ENCODE results near the gene TMEM184B. TPM values are rescaled to one million over a fixed set of nuclear protein-coding genes. Genes with fewer than 3 reads are reported as not detected.
A peak's percentile ranks its signal among the peaks of the same experiment; 100 is the strongest.

The TMEM184B gene
- total and polyA plus RNA-seq, 8 donors: 11.6 to 30.5 (median 18.6) TPM

- intact Hi-C loops (cut with DNase I): no loop called here
- H3K27me3 ChIP-seq: no peaks in the 10 kb centered on the region
- no peak for FAIRE-seq
- WGBS, 2 donors: 71 to 72% methylated on average over 23 of the region's 23 CpGs
- no peak for ATAC-seq
- peak overlapping the region; percentile 86 to 94 (median 90) for H3K27ac ChIP-seq
- TF ChIP-seq, protein P1, sequence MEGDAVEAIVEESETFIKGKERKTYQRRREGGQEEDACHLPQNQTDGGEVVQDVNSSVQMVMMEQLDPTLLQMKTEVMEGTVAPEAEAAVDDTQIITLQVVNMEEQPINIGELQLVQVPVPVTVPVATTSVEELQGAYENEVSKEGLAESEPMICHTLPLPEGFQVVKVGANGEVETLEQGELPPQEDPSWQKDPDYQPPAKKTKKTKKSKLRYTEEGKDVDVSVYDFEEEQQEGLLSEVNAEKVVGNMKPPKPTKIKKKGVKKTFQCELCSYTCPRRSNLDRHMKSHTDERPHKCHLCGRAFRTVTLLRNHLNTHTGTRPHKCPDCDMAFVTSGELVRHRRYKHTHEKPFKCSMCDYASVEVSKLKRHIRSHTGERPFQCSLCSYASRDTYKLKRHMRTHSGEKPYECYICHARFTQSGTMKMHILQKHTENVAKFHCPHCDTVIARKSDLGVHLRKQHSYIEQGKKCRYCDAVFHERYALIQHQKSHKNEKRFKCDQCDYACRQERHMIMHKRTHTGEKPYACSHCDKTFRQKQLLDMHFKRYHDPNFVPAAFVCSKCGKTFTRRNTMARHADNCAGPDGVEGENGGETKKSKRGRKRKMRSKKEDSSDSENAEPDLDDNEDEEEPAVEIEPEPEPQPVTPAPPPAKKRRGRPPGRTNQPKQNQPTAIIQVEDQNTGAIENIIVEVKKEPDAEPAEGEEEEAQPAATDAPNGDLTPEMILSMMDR (IDR thresholded peaks at IDR 0.05): no peak
- H3K9me3 ChIP-seq: no peaks in the 10 kb centered on the region
- no peaks in the 10 kb centered on the region for H3K36me3 ChIP-seq
- peak overlapping the region in 2 of 4 donors; percentile 76 to 88 for H3K4me3 ChIP-seq
- H3K4me1 ChIP-seq: peaks cover 0 to 14% (median 12%) of the 10 kb centered on the region in 3 donors
- no peak for DNase-seq
These were observed 41.5 kb upstream of the TMEM184B start for GRCh38 chr22:38314051-38314932.

DNA sequence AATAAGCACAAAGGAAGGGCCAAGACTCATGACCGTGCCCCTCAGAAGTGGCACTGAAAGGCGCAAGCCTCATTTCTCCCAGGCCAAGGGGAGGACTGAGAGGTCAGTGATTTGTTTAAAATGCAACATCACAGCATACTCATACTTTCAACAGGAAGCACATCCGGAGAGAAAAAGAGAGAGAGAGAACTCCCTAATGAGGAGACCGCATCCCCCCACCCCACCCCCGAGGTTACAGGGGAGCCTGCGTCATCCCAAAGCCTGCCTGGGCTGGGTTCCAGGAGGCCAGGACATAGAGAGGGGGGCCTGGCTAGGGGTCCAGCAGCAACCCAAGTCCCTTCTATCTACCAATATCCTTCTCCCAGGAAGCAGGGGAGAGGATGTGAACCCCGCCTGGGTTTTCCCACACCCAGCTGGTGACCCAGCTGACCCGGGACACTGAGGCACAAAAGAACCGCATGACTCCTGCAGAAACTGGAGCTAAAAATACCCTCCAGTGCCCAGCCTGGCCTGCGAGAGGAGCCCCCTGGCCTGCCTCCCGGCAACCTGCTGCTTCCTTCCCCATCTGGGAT, 40.7 kb upstream of the TMEM184B start:
- no peaks in the 10 kb centered on the region for H3K27me3 ChIP-seq
- WGBS, 2 donors: 63 to 65% methylated on average over 11 of the region's 11 CpGs

DNA sequence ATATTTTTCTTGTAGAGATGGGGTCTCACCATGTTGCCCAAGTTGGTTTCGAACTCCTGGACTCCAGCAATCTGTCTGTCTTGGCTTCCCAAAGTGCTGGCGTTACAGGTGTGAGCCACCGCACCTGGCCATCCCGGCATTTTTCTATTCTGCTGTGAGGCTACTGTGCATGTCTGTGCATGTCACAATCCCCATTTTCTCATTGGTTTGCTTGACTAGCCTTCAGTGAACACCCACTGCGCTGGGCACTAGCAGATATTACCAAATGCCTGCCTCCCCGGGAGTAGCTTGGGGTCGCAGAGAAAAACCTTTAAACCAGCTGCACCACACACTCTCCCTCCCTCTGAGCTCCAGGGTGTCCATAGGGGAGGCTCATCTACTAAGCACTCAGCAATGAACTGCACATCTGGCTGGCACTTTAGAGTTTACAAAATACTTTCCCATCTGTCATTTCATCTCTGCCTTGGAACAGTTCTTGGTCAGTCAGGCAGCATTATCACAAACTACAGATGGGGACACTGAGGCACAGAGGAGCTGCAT, 39.5 kb upstream of the TMEM184B start:
- no peaks in the 10 kb centered on the region for H3K36me3 ChIP-seq
- 88 to 90% methylated on average over 7 of the region's 7 CpGs for WGBS, 2 donors
- no peak for FAIRE-seq
- ATAC-seq: no peak
- no peak overlapping the region for H3K4me3 ChIP-seq
- TF ChIP-seq, protein P1 (IDR thresholded peaks at IDR 0.05): no peak
- peaks cover 0 to 14% (median 12%) of the 10 kb centered on the region in 3 donors for H3K4me1 ChIP-seq
- H3K9me3 ChIP-seq: no peaks in the 10 kb centered on the region
- no peaks in the 10 kb centered on the region for H3K27me3 ChIP-seq
- intact Hi-C loops (cut with DNase I): no loop called here
- DNase-seq: no peak
- H3K27ac ChIP-seq: no peak overlapping the region

More for the DNA sequence above, 40.7 kb upstream of the TMEM184B start:
- Histone ChIP-seq H3K36me3 (no peaks in the 10 kb centered on the region), H3K4me3 (no peak overlapping the region), H3K9me3 (no peaks in the 10 kb centered on the region), H3K27ac (peak overlapping the region in 2 of 4 donors; percentile 23 to 91), H3K4me1 (peaks cover 0 to 14% (median 12%) of the 10 kb centered on the region in 3 donors)
- no peak for DNase-seq
- no peak for FAIRE-seq
- ATAC-seq: no peak
- intact Hi-C loops (cut with DNase I): no loop called here
- TF ChIP-seq, protein P1 (IDR thresholded peaks at IDR 0.05): no peak

DNA sequence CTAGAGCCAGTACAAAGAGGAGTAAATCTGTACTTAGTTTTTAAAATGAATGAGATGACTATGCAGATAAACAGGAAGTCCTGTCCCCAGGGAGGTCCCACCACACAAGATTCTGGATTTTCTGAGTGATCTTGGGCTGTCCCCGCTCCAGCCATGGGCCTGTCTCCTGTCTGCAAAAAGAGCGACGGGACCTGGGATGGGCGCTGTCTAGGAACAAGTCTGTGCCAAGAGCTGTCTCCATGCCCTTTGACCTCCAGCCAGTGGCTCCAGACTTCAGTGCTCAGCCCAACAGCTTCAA, 38.5 kb upstream of the TMEM184B start:
- Histone ChIP-seq H3K4me1 (peaks cover 0 to 15% (median 12%) of the 10 kb centered on the region in 3 donors), H3K4me3 (no peak overlapping the region), H3K36me3 (no peaks in the 10 kb centered on the region), H3K27me3 (no peaks in the 10 kb centered on the region), H3K9me3 (no peaks in the 10 kb centered on the region), H3K27ac (no peak overlapping the region)
- FAIRE-seq (no peak), DNase-seq (no peak), ATAC-seq (no peak)
- TF ChIP-seq, protein P1 (IDR thresholded peaks at IDR 0.05): no peak
- intact Hi-C loops (cut with DNase I): no loop called here
- WGBS, 2 donors: 80 to 82% methylated on average over 4 of the region's 4 CpGs

Measured in pancreas (tissue), 10 donors.